Loucy (cell line): ENCODE results near the gene TAF1A.
"Not testable (repeated sequence)": the region's sequence is repeated elsewhere in the genome, so short reads cannot be mapped to it uniquely, and the experiment has no call there.

Experiments
- H2AFZ ChIP-seq: fragments of 200-600 bp; sonication (generic); 2 replicates; pipeline ENCODE4 v1.6.0; 2016; ENCODE audit warnings: antibody characterized with exemption, mild to moderate bottlenecking, low read length, moderate library complexity
- H3F3A ChIP-seq: fragments of 200-600 bp; 2 replicates; pipeline ENCODE4 v1.6.0; 2016; ENCODE audit warnings: antibody characterized with exemption, low read depth, mild to moderate bottlenecking
- H3K27me3 ChIP-seq: fragments of 200-600 bp; sonication (generic); 2 replicates; pipeline ENCODE4 v1.6.1; 2014; ENCODE audit warnings: low read length, mild to moderate bottlenecking; ENCODE audit not compliant: insufficient read depth, poor library complexity, severe bottlenecking
- H3K36me3 ChIP-seq: fragments of 200-600 bp; sonication (generic); 2 replicates; pipeline ENCODE4 v1.6.1; 2016; ENCODE audit warnings: low read length; ENCODE audit not compliant: insufficient read depth
- H3K4me1 ChIP-seq: fragments of 200-600 bp; sonication (generic); 2 replicates; pipeline ENCODE4 v1.5.1; 2014; ENCODE audit warnings: low read length, mild to moderate bottlenecking; ENCODE audit not compliant: insufficient read depth, poor library complexity, severe bottlenecking
- H3K4me2 ChIP-seq: fragments of 200-600 bp; sonication (generic); 2 replicates; pipeline ENCODE4 v1.6.0; 2014; ENCODE audit warnings: antibody characterized with exemption, low read length, low read depth, mild to moderate bottlenecking; ENCODE audit not compliant: poor library complexity, severe bottlenecking
- H3K4me3 ChIP-seq: fragments of 200-600 bp; sonication (generic); 2 replicates; pipeline ENCODE4 v1.5.1; 2014; ENCODE audit warnings: low read length, mild to moderate bottlenecking, mixed read lengths; ENCODE audit not compliant: poor library complexity, severe bottlenecking
- H3K79me2 ChIP-seq: fragments of 200-600 bp; sonication (generic); 2 replicates; pipeline ENCODE4 v1.6.1; 2014; ENCODE audit warnings: low read length; ENCODE audit not compliant: insufficient read depth
- H3K9ac ChIP-seq: fragments of 200-600 bp; sonication (generic); 2 replicates; pipeline ENCODE4 v1.6.0; 2014; ENCODE audit warnings: mild to moderate bottlenecking, low read depth, low read length, moderate library complexity; ENCODE audit not compliant: poor library complexity, severe bottlenecking
- H3K9me2 ChIP-seq: fragments of 200-600 bp; sonication (generic); replicated peaks from 2 replicates; pipeline ENCODE4 v1.6.1; 2016; ENCODE audit warnings: low read depth, low read length, mixed read lengths
- H3K9me3 ChIP-seq: fragments of 200-600 bp; sonication (generic); 2 replicates; pipeline ENCODE4 v1.6.1; 2014; ENCODE audit warnings: mild to moderate bottlenecking, antibody characterized with exemption, low read length, low read depth; ENCODE audit not compliant: insufficient read depth
- H4K20me1 ChIP-seq: fragments of 200-600 bp; sonication (generic); 2 replicates; pipeline ENCODE4 v1.6.0; 2014; ENCODE audit warnings: antibody characterized with exemption, low read length, mild to moderate bottlenecking; ENCODE audit not compliant: insufficient read depth, poor library complexity, severe bottlenecking
- CTCF ChIP-seq: fragments of 200-600 bp; sonication (generic); conservative IDR thresholded peaks from 2 replicates; pipeline ENCODE4 v1.5.1; 2014; ENCODE audit warnings: mild to moderate bottlenecking, antibody characterized with exemption, low read length
- EZH2phosphoT487 ChIP-seq: fragments of 200-600 bp; IDR thresholded peaks from 2 replicates; pipeline ENCODE4 v1.6.1; 2018; ENCODE audit warnings: antibody characterized with exemption, mild to moderate bottlenecking, moderate library complexity, borderline replicate concordance

The TAF1A gene

GRCh38 chr1:222610728-222611127 lies 21.0 kb upstream of the TAF1A start:
- H3K9me2 ChIP-seq: no peaks in the 10 kb centered on the region
- no peaks in the 10 kb centered on the region for H3K79me2 ChIP-seq
- H3K9ac ChIP-seq: no peak overlapping the region
- no peak overlapping the region for H3K4me2 ChIP-seq
- no peaks in the 10 kb centered on the region for H3K9me3 ChIP-seq
- no peaks in the 10 kb centered on the region for H4K20me1 ChIP-seq
- no peaks in the 10 kb centered on the region for H3K36me3 ChIP-seq
- peaks cover 47% of the 10 kb centered on the region for H3K27me3 ChIP-seq
- H3F3A ChIP-seq: no peaks in the 10 kb centered on the region
- TF ChIP-seq CTCF (no peak), EZH2phosphoT487 (no peak)
- H3K4me1 ChIP-seq: no peaks in the 10 kb centered on the region
- H3K4me3 ChIP-seq: no peak overlapping the region
- no peak overlapping the region for H2AFZ ChIP-seq

GRCh38 chr1:222609111-222609510 lies 19.4 kb upstream of the TAF1A start:
- not testable (repeated sequence) for H3K4me3 ChIP-seq, H4K20me1 ChIP-seq, H3K9ac ChIP-seq, H3K4me1 ChIP-seq, H3K36me3 ChIP-seq, H3K9me3 ChIP-seq, H3K79me2 ChIP-seq, H2AFZ ChIP-seq, H3K9me2 ChIP-seq, H3F3A ChIP-seq, H3K4me2 ChIP-seq
- peaks cover 31% of the 10 kb centered on the region for H3K27me3 ChIP-seq

- no peaks in the 10 kb centered on the region for H4K20me1 ChIP-seq
- no peak overlapping the region for H2AFZ ChIP-seq
- no peak overlapping the region for H3K4me2 ChIP-seq
- H3F3A ChIP-seq: no peaks in the 10 kb centered on the region
- H3K4me1 ChIP-seq: no peaks in the 10 kb centered on the region
- H3K9me3 ChIP-seq: no peaks in the 10 kb centered on the region
- no peaks in the 10 kb centered on the region for H3K9me2 ChIP-seq
- H3K27me3 ChIP-seq: peaks cover 18% of the 10 kb centered on the region
- no peaks in the 10 kb centered on the region for H3K36me3 ChIP-seq
- H3K4me3 ChIP-seq: no peak overlapping the region
- no peaks in the 10 kb centered on the region for H3K79me2 ChIP-seq
- TF ChIP-seq CTCF (no peak), EZH2phosphoT487 (no peak)
- H3K9ac ChIP-seq: no peak overlapping the region
These were observed 17.0 kb upstream of the TAF1A start for GRCh38 chr1:222606757-222607156.

- no peak overlapping the region for H2AFZ ChIP-seq
- H4K20me1 ChIP-seq: no peaks in the 10 kb centered on the region
- H3K27me3 ChIP-seq: peaks cover 47% of the 10 kb centered on the region
- H3K79me2 ChIP-seq: no peaks in the 10 kb centered on the region
- TF ChIP-seq CTCF (no peak), EZH2phosphoT487 (no peak)
- H3K4me1 ChIP-seq: no peaks in the 10 kb centered on the region
- H3F3A ChIP-seq: no peaks in the 10 kb centered on the region
- H3K4me2 ChIP-seq: no peak overlapping the region
- no peak overlapping the region for H3K9ac ChIP-seq
- H3K9me3 ChIP-seq: no peaks in the 10 kb centered on the region
- no peaks in the 10 kb centered on the region for H3K9me2 ChIP-seq
- no peak overlapping the region for H3K4me3 ChIP-seq
- H3K36me3 ChIP-seq: no peaks in the 10 kb centered on the region
These were observed 11.5 kb upstream of the TAF1A start for GRCh38 chr1:222601257-222601656.
